T-helper 9 cell (primary cell): ENCODE data around the gene KLK4.
A peak's percentile ranks its signal among the peaks of the same experiment; 100 is the strongest.

ENCODE experiments used
- DNase-seq: peaks from one replicate; pipeline ENCODE4 v3.0.0-alpha.2; 2020
- total RNA-seq, 2 donors: gene quantifications; one replicate each; lab custom pipeline; 2026; lab: John Stamatoyannopoulos, UW

KLK4 gene, protein sequence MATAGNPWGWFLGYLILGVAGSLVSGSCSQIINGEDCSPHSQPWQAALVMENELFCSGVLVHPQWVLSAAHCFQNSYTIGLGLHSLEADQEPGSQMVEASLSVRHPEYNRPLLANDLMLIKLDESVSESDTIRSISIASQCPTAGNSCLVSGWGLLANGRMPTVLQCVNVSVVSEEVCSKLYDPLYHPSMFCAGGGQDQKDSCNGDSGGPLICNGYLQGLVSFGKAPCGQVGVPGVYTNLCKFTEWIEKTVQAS
- total RNA-seq: 0 reads per million in 2 donors

- DNase-seq: no peak
Measured at GRCh38 chr19:50911206-50912101, at the start of gene KLK4. TSS of gene KLK4 (minus strand) at chr19:50911395. CDS start at chr19:50910738, 657 bp downstream.

DNA sequence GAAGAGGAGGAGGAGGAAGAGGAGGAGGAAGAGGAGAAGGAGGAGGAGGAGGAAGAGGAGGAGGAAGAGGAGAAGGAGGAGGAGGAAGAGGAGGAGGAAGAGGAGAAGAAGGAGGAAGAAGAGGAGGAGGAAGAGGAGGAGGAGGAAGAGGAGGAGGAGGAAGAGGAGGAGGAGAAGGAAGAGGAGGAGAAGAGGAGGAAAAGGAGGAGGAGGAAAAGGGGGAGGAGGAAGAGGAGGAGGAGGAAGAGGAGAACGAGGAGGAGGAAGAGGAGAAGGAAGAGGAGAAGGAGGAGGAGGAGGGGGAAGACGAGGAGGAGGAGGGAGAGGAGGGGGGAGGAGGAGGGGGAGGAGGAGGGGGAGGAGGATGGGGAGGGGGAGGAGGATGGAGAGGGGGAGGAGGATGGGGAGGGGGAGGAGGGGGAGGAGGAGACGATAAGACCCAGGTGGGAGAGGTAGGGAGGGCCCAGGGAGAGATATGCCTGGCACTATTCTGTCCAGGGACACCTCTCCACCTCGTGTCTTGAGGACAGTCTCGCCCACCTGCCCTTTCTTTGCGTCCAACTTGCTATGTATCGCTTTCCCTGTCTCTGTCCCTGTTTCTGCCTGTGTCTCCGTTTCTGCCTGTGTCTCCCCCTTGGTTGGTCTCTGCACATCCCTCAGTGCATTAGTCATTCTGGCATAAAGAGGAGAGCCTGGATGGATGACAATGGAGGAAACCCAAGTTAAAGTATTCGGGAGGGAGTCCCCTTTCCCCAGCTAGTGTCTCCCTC lies 48.7 kb upstream of the KLK4 start:
- no peak for DNase-seq

GRCh38 chr19:50957587-50957986 lies 46.4 kb upstream of the KLK4 start:
- no peak for DNase-seq

- no peak for DNase-seq
Measured at GRCh38 chr19:50952910-50953309, 41.7 kb upstream of the KLK4 start, which contains the start of gene KLK5. TSS of gene KLK5 (minus strand) at chr19:50953038. CDS start at chr19:50952657, 381 bp downstream.

- no peak for DNase-seq
Measured at GRCh38 chr19:50949861-50950260, 38.7 kb upstream of the KLK4 start.

DNA sequence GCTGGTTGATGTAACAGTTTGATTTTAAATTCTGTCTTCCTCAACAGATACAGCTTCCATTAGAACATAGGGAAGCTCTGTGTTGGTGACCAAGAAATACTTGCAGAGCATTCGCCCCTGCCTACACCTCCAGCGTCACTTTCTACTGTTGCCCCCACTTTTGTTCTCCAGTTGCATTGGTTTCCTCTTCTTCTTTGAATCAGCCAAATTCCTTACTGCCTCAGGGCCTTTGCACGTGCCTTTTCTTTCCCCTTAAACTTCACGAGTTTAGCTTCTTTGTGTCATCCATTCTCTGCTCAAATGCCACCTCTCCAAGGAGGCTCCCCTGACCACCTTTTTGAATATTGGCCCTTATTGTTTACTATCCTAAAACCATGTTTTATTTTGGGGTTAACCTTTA lies 35.9 kb upstream of the KLK4 start:
- DNase-seq: no peak

DNA sequence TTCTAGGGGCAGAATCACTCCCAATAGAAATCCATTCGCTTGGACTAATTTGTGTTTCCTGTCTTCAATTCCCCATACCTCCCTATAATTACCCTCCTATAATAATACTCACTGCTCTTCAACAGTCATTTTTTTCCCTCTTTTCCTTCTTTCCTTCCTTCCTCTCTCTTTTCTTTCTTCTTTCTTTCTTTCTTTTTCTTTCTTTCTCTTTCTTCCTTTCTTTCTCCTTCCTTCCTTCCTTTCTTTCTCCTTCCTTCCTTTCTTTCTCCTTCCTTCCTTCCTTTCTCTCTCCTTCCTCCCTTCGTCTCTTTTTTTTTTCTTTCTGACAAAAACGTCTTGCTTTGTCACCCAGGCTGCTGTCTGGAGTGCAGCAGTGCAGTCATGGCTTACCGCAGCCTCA lies 33.6 kb upstream of the KLK4 start:
- no peak for DNase-seq

GRCh38 chr19:50943074-50943828 lies 32.1 kb upstream of the KLK4 start:
- DNase-seq: no peak

GRCh38 chr19:50939596-50939995 lies 28.4 kb upstream of the KLK4 start:
- DNase-seq: no peak

GRCh38 chr19:50933640-50934039 lies 22.4 kb upstream of the KLK4 start:
- DNase-seq: no peak

DNA sequence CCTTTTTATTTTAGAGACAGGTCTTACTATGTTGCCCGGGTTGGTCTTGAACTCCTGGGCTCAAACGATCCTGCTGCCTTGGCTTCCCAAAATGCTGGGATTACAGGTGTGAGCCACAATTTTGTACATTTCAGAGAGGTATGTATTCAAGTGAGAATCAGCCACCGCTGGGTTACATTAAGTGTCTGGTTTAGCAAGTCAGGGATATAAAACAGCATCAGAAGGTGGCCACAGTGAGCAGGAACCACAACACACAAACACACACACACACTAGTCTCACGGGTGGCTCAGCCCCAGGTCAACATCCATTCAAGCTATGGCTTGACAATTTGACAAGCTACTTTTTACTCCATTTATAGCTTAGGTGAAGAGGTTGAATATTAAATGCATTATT lies 21.5 kb upstream of the KLK4 start:
- DNase-seq: no peak

DNA sequence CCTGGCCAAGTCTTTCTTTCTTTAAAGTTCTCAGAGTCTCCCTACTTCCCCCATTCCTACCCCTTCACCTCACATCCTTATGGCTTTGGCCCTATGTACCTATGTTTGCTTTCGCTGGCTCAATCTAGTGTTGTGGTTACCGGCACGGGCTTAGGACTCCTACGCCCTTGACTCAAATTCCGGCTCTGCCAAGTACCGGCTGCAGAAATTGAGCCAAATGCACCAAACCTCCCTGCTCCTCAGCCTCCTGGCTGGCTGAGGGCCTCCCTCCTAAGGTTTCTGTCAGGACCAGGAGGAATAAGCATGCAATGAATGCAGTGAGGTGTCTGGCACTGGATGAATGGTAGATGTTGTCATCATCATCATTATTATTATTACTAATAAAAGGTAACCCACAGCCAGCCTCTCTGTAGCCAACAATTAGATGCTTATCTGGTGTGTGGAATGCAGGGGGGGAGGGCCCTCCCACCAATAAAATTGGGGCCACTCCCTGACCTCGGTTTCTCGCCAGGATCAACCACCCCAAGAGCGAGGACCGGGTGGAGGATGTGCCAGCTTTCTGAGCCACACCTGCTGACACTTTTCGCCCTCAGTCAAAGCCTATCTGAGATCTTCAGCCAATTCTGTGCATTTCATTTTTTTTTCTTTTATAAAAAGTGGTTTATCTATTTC lies 21.0 kb upstream of the KLK4 start:
- no peak for DNase-seq

GRCh38 chr19:50931023-50931422 lies 19.8 kb upstream of the KLK4 start:
- no peak for DNase-seq

DNA sequence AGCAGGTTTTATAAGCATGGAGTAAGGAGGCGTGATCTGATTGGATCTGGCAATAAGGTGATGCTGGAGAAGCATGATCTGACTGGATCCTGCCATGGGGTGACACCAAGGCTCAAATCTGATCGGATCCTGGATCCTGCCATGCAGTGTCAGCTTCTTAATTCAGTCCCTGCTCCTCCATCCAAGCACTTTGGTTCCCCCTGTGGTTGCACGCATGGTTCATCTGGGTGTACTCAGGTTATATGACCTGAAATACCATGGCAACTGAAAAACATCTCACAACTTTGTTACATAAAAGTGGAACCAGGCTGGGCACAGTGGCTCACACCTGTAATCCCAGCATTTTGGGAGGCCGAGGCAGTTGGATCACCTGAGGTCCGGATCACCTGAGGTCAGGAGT lies 17.6 kb upstream of the KLK4 start:
- no peak for DNase-seq

DNA sequence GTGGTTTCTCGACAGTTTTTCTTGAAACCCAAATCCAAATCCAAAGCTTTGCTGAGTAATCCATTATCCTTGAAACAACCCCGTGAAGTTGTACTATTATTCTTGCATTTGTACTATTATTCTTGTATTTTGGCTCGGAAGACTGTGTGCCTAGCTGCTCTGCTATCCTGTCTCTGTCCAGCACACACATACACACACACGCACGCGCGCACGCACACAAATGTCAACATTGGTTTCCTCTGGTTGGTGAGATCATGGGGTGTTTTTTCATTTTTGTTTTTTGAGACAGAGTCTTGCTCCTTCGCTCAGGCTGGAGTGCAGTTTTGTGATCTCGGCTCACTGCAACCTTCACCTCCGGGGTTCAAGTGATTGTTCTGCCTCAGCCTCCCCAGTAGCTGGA lies 14.9 kb upstream of the KLK4 start:
- DNase-seq: no peak

DNA sequence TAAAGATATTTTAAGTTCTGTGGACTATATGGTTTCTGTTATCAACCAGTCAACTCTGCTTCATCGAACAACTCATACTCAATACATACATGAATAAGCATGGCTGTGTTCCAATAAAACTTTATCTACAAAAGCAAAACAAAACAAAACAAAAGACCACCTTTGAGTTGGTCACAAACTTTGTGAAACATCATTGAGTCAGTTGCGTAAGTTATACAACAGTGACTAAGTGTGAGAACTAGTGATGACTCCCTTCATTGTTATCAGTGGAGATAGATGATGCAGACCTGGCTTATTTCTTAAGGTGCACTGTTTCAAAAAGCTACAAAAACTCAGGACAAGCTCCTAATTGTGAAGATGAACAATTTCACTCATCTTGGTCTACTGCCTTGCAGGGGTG lies 14.5 kb upstream of the KLK4 start:
- DNase-seq: no peak

DNA sequence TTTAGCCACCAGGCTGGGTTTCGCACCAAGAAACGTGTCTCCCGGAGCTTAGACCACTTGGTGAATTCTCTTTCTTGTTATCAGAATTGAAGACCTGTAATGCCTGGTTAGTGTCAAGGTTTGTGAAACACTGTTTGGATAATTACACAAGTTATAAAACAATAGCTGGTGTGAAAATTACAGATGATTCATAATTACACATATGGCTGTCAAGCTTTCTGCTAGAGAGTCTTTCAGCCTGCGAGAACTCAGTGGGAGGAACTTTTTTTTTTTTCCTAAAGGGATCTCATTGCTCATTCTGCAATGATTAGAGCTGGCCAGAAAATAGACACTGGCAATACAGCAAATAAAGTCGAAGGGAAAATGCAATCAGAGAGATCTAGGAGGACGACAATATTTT lies 13.4 kb upstream of the KLK4 start:
- no peak for DNase-seq

DNA sequence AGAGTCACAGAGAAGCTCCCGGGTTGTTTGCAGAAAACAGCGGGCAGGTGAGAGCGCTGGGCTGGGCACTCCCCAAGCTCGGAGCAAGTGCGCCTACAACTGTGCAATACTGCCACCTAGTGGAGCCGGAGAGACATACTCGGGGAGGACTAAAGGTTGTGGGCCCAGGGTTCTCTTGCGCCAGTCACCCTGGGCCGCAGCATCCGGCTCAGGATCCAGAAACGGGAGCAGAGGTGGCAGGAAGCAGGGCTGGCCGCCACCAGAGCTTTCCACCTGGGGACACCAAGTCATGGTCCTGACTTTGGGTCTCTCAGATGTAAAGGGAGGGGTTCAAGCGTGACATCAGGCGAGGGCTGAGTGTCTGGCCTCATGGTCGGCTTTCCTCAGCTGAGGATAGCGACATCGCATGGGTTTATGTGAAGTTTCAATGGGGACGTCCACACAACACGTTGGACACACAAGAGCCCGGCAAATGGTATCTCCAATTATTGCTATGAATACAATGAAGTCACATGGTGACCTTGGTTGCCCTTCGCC lies 11.2 kb upstream of the KLK4 start:
- DNase-seq: peak; percentile 58

DNA sequence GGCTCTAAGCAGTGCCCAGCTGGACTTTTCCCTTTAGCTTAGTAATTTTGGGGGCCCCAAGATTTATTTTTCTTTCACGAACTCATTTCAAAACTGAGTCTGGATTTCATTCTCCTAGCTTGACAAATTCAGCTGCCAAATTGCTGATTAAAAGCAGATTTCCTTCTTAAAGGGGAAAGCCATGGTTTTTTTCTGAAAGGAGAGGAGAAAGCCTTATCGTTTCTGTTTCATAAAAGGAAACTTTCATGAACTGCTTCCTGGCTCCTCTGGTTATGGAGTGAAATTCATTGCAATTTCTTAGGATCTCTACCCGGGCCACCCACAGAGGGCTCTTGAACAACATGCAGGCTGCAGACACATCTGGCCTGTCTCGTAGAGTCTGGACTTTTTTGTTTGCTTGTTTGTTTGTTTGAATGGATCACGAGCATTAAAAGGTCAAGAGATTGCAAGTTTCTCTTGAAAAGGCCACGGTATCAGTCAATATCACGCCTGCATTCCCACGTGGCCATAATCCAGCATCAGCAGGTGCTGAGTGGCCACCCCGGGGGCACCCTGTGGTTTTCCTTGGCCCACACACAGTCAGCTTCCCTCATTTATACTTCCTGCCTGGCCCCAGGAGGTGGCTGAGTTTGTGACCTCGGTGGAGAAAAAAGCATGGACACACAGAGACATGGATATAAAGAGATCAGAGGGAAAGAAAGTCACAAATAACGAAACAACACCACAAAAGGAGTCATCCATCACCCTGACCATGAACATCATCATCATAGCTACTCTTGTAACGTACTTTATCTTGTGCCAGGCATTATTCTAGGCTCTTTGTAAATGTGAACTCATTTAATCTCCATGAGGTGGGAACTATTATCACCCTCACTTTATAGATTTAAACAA lies 10.5 kb upstream of the KLK4 start:
- DNase-seq: no peak

DNA sequence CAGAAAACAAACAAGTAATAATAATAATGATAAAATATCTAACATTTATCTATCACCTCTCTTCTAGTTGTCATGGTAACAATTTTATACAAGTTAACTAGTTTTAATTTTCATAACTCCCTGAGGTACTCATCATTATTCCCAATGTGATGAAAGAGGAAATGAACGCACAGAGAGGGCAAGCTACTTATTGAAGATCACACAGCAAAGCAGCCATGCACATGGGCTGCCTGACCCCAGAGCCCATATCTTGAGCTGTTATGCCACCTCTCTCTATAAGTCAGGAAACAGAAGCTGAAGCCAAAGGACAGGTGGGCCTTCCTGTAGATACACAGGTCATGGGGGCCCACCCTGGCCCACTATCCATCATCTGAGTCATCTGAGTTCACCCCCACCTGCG lies 4.9 kb upstream of the KLK4 start:
- DNase-seq: no peak
